IPS-18a (cell line): Measurements from ENCODE around the gene SNAP47.

Source experiments
- H3K27ac ChIP-seq: one replicate; pipeline ENCODE4 v1.5.1; 2013; ENCODE audit warnings: low read length
- H3K27me3 ChIP-seq: one replicate; pipeline ENCODE4 v1.6.1; 2013; ENCODE audit warnings: mild to moderate bottlenecking, low read length; ENCODE audit not compliant: control insufficient read depth, insufficient read depth
- H3K36me3 ChIP-seq: one replicate; pipeline ENCODE4 v1.6.1; 2013; ENCODE audit warnings: low read depth, low read length; ENCODE audit not compliant: control insufficient read depth
- H3K4me1 ChIP-seq: one replicate; pipeline ENCODE4 v1.6.1; 2013; ENCODE audit warnings: low read depth, low read length; ENCODE audit not compliant: control insufficient read depth
- H3K4me3 ChIP-seq: one replicate; pipeline ENCODE4 v1.5.1; 2013; ENCODE audit warnings: low read length
- H3K9ac ChIP-seq: one replicate; pipeline ENCODE4 v1.6.1; 2013; ENCODE audit warnings: mild to moderate bottlenecking, low read length, moderate library complexity
- H3K9me3 ChIP-seq: one replicate; pipeline ENCODE4 v1.6.1; 2013; ENCODE audit warnings: low read depth, low read length; ENCODE audit not compliant: control insufficient read depth

SNAP47 gene

GRCh38 chr1:227803933-227804332 lies 68.7 kb downstream of the SNAP47 start:
- no peak overlapping the region for H3K9ac ChIP-seq
- H3K27me3 ChIP-seq, result no peaks in the 10 kb centered on the region
- H3K4me3 ChIP-seq, result no peak overlapping the region
- H3K36me3 ChIP-seq, result no peaks in the 10 kb centered on the region
- no peaks in the 10 kb centered on the region for H3K9me3 ChIP-seq
- no peaks in the 10 kb centered on the region for H3K4me1 ChIP-seq
- H3K27ac ChIP-seq, result no peak overlapping the region

GRCh38 chr1:227805606-227806197 lies 70.5 kb downstream of the SNAP47 start:
- Histone ChIP-seq H3K27me3 (no peaks in the 10 kb centered on the region), H3K9me3 (no peaks in the 10 kb centered on the region), H3K27ac (no peak overlapping the region), H3K9ac (no peak overlapping the region), H3K4me3 (no peak overlapping the region), H3K4me1 (no peaks in the 10 kb centered on the region), H3K36me3 (no peaks in the 10 kb centered on the region)

- Histone ChIP-seq H3K9ac (no peak overlapping the region), H3K4me1 (no peaks in the 10 kb centered on the region), H3K36me3 (no peaks in the 10 kb centered on the region), H3K27me3 (no peaks in the 10 kb centered on the region), H3K27ac (no peak overlapping the region), H3K9me3 (peaks cover 13% of the 10 kb centered on the region), H3K4me3 (no peak overlapping the region)
Measured at GRCh38 chr1:227808566-227808965, 73.3 kb downstream of the SNAP47 start.

- H3K9me3 ChIP-seq, result peaks cover 13% of the 10 kb centered on the region
- no peak overlapping the region for H3K27ac ChIP-seq
- H3K4me1 ChIP-seq, result no peaks in the 10 kb centered on the region
- H3K36me3 ChIP-seq, result no peaks in the 10 kb centered on the region
- H3K27me3 ChIP-seq, result no peaks in the 10 kb centered on the region
- no peak overlapping the region for H3K9ac ChIP-seq
- no peak overlapping the region for H3K4me3 ChIP-seq
Measured at GRCh38 chr1:227809026-227809425, 73.8 kb downstream of the SNAP47 start.

GRCh38 chr1:227813962-227814361 lies 78.7 kb downstream of the SNAP47 start:
- Histone ChIP-seq H3K36me3 (no peaks in the 10 kb centered on the region), H3K4me3 (no peak overlapping the region), H3K9me3 (peaks cover 18% of the 10 kb centered on the region), H3K4me1 (no peaks in the 10 kb centered on the region), H3K27me3 (no peaks in the 10 kb centered on the region), H3K27ac (no peak overlapping the region), H3K9ac (no peak overlapping the region)

- no peak within 1 kb of the TSS for H3K9ac ChIP-seq
- no peaks in the 10 kb centered on the region for H3K36me3 ChIP-seq
- no peaks in the 10 kb centered on the region for H3K27me3 ChIP-seq
- peaks cover 18% of the 10 kb centered on the region for H3K9me3 ChIP-seq
- no peak within 1 kb of the TSS for H3K27ac ChIP-seq
- H3K4me3 ChIP-seq, result no peak within 1 kb of the TSS
- no peaks in the 10 kb centered on the region for H3K4me1 ChIP-seq
Measured at GRCh38 chr1:227815468-227816409, 80.5 kb downstream of the SNAP47 start, which contains the start of gene PRSS38. TSS of gene PRSS38 (plus strand) at chr1:227815675. CDS start at chr1:227815717, 42 bp downstream.

- Histone ChIP-seq H3K9ac (no peak overlapping the region), H3K27me3 (no peaks in the 10 kb centered on the region), H3K27ac (no peak overlapping the region), H3K36me3 (no peaks in the 10 kb centered on the region), H3K9me3 (peaks cover 12% of the 10 kb centered on the region), H3K4me1 (no peaks in the 10 kb centered on the region), H3K4me3 (no peak overlapping the region)
Measured at GRCh38 chr1:227816750-227817446, 81.7 kb downstream of the SNAP47 start.

GRCh38 chr1:227823537-227823936 lies 88.3 kb downstream of the SNAP47 start:
- no peak overlapping the region for H3K4me3 ChIP-seq
- no peaks in the 10 kb centered on the region for H3K36me3 ChIP-seq
- H3K4me1 ChIP-seq, result no peaks in the 10 kb centered on the region
- H3K27ac ChIP-seq, result no peak overlapping the region
- no peak overlapping the region for H3K9ac ChIP-seq
- H3K27me3 ChIP-seq, result no peaks in the 10 kb centered on the region
- H3K9me3 ChIP-seq, result no peaks in the 10 kb centered on the region

- Histone ChIP-seq H3K9ac (no peak overlapping the region), H3K36me3 (no peaks in the 10 kb centered on the region), H3K9me3 (no peaks in the 10 kb centered on the region), H3K27me3 (no peaks in the 10 kb centered on the region), H3K4me1 (no peaks in the 10 kb centered on the region), H3K27ac (no peak overlapping the region), H3K4me3 (no peak overlapping the region)
Measured at GRCh38 chr1:227824204-227824603, 89.0 kb downstream of the SNAP47 start.

GRCh38 chr1:227828786-227829185 lies 93.6 kb downstream of the SNAP47 start:
- H3K27me3 ChIP-seq, result no peaks in the 10 kb centered on the region

More at GRCh38 chr1:227828786-227829185, 93.6 kb downstream of the SNAP47 start:
- no peak overlapping the region for H3K27ac ChIP-seq
- no peaks in the 10 kb centered on the region for H3K9me3 ChIP-seq
- H3K4me1 ChIP-seq, result no peaks in the 10 kb centered on the region
- H3K36me3 ChIP-seq, result no peaks in the 10 kb centered on the region
- no peak overlapping the region for H3K9ac ChIP-seq
- H3K4me3 ChIP-seq, result no peak overlapping the region
